ENCODE data around the gene CYSTM1.

CYSTM1 gene

GRCh38 chr5:140159014-140159927 is 15.7 kb upstream of the CYSTM1 start:
- Histone ChIP-seq H3K4me3 (ENCODE audit: low read length) (no peak overlapping the region), H3F3A (ENCODE audit: control insufficient read depth, insufficient read depth) (no peaks in the 10 kb centered on the region), H3K9me3 (ENCODE audit: control insufficient read depth, insufficient read depth, low read length) (no peaks in the 10 kb centered on the region), H3K4me1 (ENCODE audit: control insufficient read depth, low read length) (peaks cover 11% of the 10 kb centered on the region), H3K9me2 (replicated peaks; ENCODE audit: control insufficient read depth, low read length) (no peaks in the 10 kb centered on the region), H3K4me2 (ENCODE audit: low read length) (no peak overlapping the region), H3K27ac (ENCODE audit: low read depth, low read length) (no peak overlapping the region), H3K79me2 (ENCODE audit: control insufficient read depth, low read length) (no peaks in the 10 kb centered on the region), H3K27me3 (ENCODE audit: control insufficient read depth, low read length) (0 out of 2 replicates have a peak, but pooled peaks cover 10% of the 10 kb centered on the region), H4K20me1 (ENCODE audit: control insufficient read depth, insufficient read depth, low read depth, low read length) (no peaks in the 10 kb centered on the region), H3K36me3 (ENCODE audit: control insufficient read depth, low read length) (no peaks in the 10 kb centered on the region)
- TF ChIP-seq EZH2phosphoT487 (IDR thresholded peaks at IDR 0.05; ENCODE audit: borderline replicate concordance, low read length) (no peak), CTCF (IDR thresholded peaks at IDR 0.05; ENCODE audit: low read depth, low read length, poor library complexity, severe bottlenecking) (no peak)

- Histone ChIP-seq H3K36me3 (ENCODE audit: control insufficient read depth, low read length) (no peaks in the 10 kb centered on the region), H3K4me1 (ENCODE audit: control insufficient read depth, low read length) (no peaks in the 10 kb centered on the region), H3F3A (ENCODE audit: control insufficient read depth, insufficient read depth) (no peaks in the 10 kb centered on the region), H3K9me3 (ENCODE audit: control insufficient read depth, insufficient read depth, low read length) (no peaks in the 10 kb centered on the region), H3K27me3 (ENCODE audit: control insufficient read depth, low read length) (peaks cover 14% of the 10 kb centered on the region; the same call in 1 of the 2 replicates), H3K79me2 (ENCODE audit: control insufficient read depth, low read length) (no peaks in the 10 kb centered on the region), H3K27ac (ENCODE audit: low read depth, low read length) (no peak overlapping the region), H3K9me2 (replicated peaks; ENCODE audit: control insufficient read depth, low read length) (no peaks in the 10 kb centered on the region), H3K4me3 (ENCODE audit: low read length) (no peak overlapping the region), H3K4me2 (ENCODE audit: low read length) (no peak overlapping the region), H4K20me1 (ENCODE audit: control insufficient read depth, insufficient read depth, low read depth, low read length) (no peaks in the 10 kb centered on the region)
- TF ChIP-seq CTCF (IDR thresholded peaks at IDR 0.05; ENCODE audit: low read depth, low read length, poor library complexity, severe bottlenecking) (no peak), EZH2phosphoT487 (IDR thresholded peaks at IDR 0.05; ENCODE audit: borderline replicate concordance, low read length) (no peak)
Measured at GRCh38 chr5:140162275-140162674, 12.7 kb upstream of the CYSTM1 start.

GRCh38 chr5:140162781-140163180 is 12.2 kb upstream of the CYSTM1 start:
- Histone ChIP-seq H3K36me3 (ENCODE audit: control insufficient read depth, low read length) (no peaks in the 10 kb centered on the region), H3K4me3 (ENCODE audit: low read length) (no peak overlapping the region), H3F3A (ENCODE audit: control insufficient read depth, insufficient read depth) (no peaks in the 10 kb centered on the region), H3K79me2 (ENCODE audit: control insufficient read depth, low read length) (no peaks in the 10 kb centered on the region), H3K27me3 (ENCODE audit: control insufficient read depth, low read length) (peaks cover 14% of the 10 kb centered on the region; the same call in 1 of the 2 replicates), H3K27ac (ENCODE audit: low read depth, low read length) (no peak overlapping the region), H3K9me3 (ENCODE audit: control insufficient read depth, insufficient read depth, low read length) (no peaks in the 10 kb centered on the region), H4K20me1 (ENCODE audit: control insufficient read depth, insufficient read depth, low read depth, low read length) (no peaks in the 10 kb centered on the region), H3K4me2 (ENCODE audit: low read length) (no peak overlapping the region), H3K9me2 (replicated peaks; ENCODE audit: control insufficient read depth, low read length) (no peaks in the 10 kb centered on the region), H3K4me1 (ENCODE audit: control insufficient read depth, low read length) (no peaks in the 10 kb centered on the region)
- no peak for TF ChIP-seq EZH2phosphoT487 (IDR thresholded peaks at IDR 0.05; ENCODE audit: borderline replicate concordance, low read length)
- no peak for TF ChIP-seq CTCF (IDR thresholded peaks at IDR 0.05; ENCODE audit: low read depth, low read length, poor library complexity, severe bottlenecking)

Measured in DOHH2 (cell line).